ENCODE data around the gene LMX1A.
A peak's percentile ranks its signal among the peaks of the same experiment; 100 is the strongest.

The LMX1A gene

GRCh38 chr1:165288350-165289120 lies 68.0 kb downstream of the LMX1A start:
- in situ Hi-C loops (cut with HindIII; ENCODE audit: low pct_ligation_motif_present, low pct_unique_long_range_greater_than_20kb, low sequenced_read_pairs): no loop called here
- DNase-seq: no peak

DNA sequence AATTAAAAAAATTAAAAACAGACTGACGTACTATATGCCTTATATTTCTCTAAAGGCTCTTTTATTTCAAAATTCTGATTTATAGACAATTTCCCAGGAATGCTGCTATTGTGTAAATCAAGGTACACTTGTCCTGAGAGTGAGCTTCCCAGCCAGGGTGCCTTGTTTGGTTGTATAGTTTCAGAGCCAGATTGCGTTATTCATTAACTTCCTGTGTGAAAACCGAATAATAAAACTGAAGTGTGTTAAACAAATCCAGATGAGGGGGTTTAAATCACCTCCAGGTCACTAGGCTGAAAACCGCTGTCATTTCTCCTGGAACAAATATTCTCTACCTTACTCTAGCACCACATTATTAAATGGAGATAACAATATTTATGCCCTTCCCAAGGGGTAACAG lies 68.7 kb downstream of the LMX1A start:
- in situ Hi-C loops (cut with HindIII; ENCODE audit: low pct_ligation_motif_present, low pct_unique_long_range_greater_than_20kb, low sequenced_read_pairs): no loop called here
- no peak for DNase-seq

- in situ Hi-C loops (cut with HindIII; ENCODE audit: low pct_ligation_motif_present, low pct_unique_long_range_greater_than_20kb, low sequenced_read_pairs): no loop called here
- DNase-seq: no peak
Measured at GRCh38 chr1:165287329-165287728, 69.2 kb downstream of the LMX1A start.

DNA sequence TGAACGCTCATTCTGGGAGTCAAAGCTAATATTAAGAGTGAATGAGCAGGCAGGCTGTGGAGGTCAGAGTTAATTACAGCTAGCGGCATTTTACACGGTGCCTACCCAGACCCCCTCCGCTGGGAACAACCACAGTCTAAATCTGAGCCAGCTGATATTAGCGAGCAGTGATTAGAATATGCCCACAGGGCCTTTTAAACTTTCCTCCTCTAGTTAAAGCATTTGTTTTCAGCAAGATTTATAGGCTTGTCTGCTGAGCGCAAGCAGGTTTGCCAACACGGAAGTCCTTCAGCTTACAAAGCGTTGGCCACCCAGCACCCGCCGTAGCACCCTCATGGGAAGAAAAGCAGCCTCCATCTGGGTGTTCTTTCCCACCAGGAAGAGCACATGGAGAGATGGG lies 72.1 kb downstream of the LMX1A start:
- in situ Hi-C loops (cut with HindIII; ENCODE audit: low pct_ligation_motif_present, low pct_unique_long_range_greater_than_20kb, low sequenced_read_pairs): no loop called here
- no peak for DNase-seq

DNA sequence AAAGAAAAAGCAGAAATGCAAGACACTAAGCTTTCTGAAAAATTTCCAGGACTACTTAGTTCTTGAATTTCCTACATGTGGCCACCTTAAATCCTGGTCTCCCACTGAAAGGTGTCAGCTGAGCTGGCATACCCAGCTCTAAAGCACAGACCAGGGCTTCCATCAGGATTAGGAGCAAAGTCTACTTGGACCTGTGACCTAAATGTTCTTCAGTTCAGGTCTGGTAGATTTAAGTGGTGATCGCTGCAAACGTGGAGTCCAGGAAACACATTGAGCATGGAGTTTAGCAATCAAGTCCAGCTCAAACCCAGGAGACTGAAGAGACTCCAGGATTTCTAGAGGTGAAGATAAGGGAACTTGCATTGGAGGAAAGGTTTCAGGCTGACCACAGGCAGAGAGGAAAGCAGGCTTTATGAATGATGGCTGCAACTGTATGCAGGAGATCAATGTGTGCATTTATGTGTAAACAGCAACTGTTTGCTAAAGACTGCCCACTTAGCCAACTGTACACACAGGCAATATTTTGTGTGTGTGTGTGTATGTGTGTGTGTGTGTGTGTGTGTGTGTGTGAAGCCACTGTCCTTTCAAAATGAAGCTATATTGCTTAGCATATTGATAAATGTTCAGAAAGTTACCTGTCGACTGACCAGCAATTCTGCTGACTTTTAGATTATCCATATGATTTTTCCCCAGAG lies 75.2 kb downstream of the LMX1A start:
- DNase-seq: no peak
- in situ Hi-C loops (cut with HindIII; ENCODE audit: low pct_ligation_motif_present, low pct_unique_long_range_greater_than_20kb, low sequenced_read_pairs): no loop called here

DNA sequence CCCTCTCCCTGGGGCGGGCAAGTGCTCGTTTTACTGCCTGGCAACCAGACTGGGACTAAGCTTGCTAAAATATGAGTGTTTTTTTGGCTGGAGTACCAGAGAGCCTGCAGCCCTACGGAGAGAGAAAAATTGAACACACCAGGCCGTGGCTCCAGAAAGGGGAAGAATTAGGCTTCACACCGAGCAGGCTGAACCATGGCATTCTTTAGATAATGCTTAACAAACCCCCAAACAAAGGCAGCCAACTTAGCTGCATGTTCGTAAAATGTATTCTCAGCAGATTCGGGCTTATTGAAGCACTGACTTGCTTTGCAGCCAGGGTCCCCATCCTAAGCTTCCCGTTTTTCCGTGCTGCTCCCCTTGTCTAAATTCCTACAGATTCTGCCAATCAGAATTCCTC lies 76.6 kb downstream of the LMX1A start:
- in situ Hi-C loops (cut with HindIII; ENCODE audit: low pct_ligation_motif_present, low pct_unique_long_range_greater_than_20kb, low sequenced_read_pairs): no loop called here
- DNase-seq: no peak

- in situ Hi-C loops (cut with HindIII; ENCODE audit: low pct_ligation_motif_present, low pct_unique_long_range_greater_than_20kb, low sequenced_read_pairs): no loop called here
- DNase-seq: no peak
Measured at GRCh38 chr1:165276314-165276713, 80.2 kb downstream of the LMX1A start.

GRCh38 chr1:165265196-165265838 lies 91.2 kb downstream of the LMX1A start:
- in situ Hi-C loops (cut with HindIII; ENCODE audit: low pct_ligation_motif_present, low pct_unique_long_range_greater_than_20kb, low sequenced_read_pairs): no loop called here
- DNase-seq: no peak

DNA sequence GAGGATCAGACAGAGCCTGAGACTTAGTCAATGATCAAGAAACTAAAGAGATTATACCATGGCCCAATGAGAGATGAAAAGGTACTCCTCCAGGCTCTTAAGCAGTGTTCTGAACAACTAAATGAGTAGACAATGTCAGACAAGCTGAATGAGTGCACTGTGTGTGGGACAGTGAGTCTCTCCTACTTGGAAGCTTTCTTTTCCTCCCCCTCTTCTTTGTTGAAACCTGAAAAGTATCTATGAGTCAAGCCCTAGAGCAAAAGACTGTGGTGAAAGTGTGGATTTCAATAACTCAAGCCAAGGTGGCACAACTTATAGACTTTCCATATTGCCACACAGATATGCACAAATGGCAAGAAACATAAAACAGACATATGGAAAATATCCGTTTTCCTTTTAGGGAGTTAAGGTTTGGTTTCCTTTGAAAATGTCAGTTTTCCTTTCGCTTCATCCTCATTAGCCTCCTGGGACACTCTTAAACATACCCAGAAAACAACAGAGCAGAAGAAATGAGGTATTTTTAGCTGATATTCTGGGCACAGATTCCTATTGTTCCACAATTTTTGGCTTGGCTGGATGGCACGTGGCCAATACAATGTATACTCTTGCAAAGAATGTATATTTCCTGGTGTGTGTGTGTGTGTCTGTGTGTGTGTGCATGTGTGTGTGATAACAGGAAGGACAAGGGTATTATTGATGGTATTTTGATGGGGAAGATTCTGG lies 96.6 kb downstream of the LMX1A start:
- no peak for DNase-seq
- in situ Hi-C loops (cut with HindIII; ENCODE audit: low pct_ligation_motif_present, low pct_unique_long_range_greater_than_20kb, low sequenced_read_pairs): no loop called here

DNA sequence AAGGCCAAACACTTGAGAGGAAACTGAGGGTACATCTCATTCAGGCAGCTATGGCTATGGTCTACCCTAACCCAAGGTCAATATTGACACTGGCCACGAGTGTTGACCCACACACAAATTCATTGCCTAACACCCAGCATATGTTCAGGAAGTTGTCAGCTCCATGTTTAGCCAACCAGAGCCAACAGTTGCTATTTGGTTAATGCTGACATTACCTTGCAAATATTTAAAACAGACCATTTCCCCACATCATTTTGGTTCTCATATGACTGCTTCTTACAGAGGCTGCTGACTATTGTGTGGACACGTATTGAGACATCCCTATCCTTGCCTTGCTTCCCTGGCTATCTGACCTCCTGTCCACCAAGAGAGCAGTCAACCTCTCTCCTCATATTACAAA lies 97.3 kb downstream of the LMX1A start:
- in situ Hi-C loops (cut with HindIII; ENCODE audit: low pct_ligation_motif_present, low pct_unique_long_range_greater_than_20kb, low sequenced_read_pairs): no loop called here
- no peak for DNase-seq

DNA sequence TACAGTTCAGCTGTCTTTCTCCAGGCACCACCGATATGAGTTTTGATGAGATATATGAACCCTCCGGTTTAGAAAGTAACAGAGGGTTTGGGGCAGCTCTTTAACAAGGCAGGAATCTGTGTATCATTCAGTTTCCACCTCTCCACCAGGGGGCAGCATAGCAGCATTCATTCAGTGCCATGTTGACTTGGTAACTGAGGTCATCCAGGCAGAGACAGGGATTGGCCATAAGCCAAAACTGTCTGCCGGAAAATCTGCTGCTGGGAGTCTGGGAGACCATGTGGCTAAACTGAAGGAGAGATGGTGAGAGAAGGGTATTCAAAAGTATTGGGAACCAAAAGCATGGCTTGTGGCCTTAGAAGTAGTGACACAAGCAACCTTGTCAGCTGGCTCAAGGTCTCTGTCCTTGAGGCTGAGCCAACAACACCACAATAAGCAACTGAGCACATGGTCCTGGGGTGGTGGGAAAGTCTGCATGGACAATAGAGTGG lies 98.5 kb downstream of the LMX1A start:
- DNase-seq: peak; percentile 71
- in situ Hi-C loops (cut with HindIII; ENCODE audit: low pct_ligation_motif_present, low pct_unique_long_range_greater_than_20kb, low sequenced_read_pairs): no loop called here

DNA sequence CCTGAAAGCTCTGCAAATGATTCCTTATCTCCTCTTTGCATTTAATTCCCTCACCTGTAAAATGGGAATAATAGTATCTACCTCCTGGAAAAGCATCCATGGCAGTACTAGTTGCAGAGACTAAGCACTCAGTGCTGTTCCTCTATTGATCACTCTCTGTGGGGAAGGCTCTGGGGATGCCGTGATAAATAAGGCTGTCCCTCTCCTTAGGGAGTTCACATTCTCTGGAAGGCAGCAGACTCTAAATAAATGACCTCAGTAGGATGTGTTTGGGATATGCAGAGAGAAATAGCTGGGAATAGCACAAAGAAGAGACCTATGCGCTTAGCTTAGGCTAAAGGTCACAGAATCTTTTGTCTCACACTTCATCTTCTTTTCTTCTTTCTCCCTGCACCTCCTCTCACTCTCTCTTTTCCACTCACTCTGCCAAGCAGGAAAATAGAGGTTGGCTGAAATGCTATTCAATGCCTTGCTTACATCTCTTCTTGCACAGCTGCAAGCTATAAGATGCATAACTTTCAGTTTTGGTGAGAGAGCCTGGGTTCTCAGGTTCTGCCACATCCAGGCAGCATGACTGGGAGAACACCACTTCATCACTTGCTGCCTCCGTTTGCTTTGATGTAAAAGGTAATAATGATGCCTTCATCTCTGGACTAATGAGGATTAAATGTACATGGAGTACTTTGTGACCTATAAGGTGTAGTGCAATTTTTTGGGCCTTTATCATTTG lies 101.5 kb downstream of the LMX1A start:
- DNase-seq: no peak
- in situ Hi-C loops (cut with HindIII; ENCODE audit: low pct_ligation_motif_present, low pct_unique_long_range_greater_than_20kb, low sequenced_read_pairs): no loop called here

DNA sequence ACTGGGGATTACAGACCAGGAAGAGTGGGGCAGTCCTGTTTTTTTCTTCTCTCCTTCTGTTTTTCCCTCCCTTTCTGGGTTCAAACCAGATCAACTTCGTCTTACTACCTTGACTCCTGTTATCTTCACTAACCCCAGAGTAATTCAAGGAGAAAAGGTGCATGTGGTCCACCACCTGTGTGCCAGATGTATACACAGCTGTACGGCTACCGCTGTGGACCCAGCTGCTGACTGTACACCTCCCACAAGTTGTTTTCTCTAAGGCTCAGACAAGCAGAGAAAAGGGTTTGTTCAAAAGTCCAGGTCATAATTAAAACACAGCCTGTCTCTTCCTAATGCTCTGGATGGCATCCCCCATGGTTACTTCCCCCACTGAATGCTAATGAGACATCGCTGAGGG lies 102.1 kb downstream of the LMX1A start:
- in situ Hi-C loops (cut with HindIII; ENCODE audit: low pct_ligation_motif_present, low pct_unique_long_range_greater_than_20kb, low sequenced_read_pairs): no loop called here

DNA sequence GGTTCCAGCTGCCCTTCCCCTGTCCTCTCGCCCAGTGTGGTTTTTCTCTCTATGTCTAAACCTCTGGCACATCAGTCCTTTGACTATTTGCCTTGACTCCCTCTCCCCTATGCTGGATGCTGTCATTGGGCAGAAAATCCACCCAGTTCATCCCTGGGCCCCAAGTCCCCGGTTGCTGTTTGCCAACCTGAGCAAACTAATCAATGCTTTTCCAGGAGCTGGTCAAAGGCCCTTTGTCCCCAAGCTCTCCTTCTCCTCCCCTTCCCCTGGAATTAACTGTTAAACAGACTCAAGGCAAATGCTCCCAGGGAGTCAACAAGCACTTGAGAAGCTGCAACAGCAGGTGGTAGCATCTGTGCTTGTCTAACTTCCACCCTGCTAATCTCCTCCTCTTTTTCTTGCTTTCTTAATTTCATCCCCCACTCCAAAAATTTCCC lies 102.7 kb downstream of the LMX1A start:
- DNase-seq: no peak
- in situ Hi-C loops (cut with HindIII; ENCODE audit: low pct_ligation_motif_present, low pct_unique_long_range_greater_than_20kb, low sequenced_read_pairs): no loop called here

More for the DNA sequence above, 102.1 kb downstream of the LMX1A start:
- no peak for DNase-seq

DNA sequence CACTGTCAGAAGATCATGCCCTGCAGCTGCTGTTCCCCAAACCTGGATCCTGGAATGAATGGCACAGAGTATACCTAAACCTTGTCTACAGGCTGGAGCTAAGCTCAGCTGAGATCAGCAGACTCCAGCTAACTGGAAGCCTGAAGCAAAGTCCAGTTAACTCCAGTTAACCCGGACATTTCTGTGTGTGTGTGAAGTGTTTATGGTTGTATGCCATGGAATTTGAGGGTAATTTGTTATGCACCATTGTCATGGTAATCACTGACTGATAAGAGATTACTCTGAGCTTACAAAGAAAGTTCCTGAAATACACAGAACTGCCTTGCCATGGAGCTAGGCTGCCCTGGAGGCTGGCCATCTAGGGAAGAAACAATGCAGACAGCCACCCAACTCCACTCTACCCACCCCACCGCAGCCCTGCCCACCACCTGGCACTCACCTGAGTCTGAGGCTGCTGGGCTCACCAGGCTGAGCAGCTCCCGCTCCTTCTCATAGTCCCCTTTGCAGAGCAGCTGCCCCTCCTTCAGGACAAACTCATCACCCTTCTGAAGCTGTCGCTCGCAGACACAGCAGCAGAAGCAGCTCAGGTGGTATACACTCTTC lies 107.4 kb downstream of the LMX1A start:
- in situ Hi-C loops (cut with HindIII; ENCODE audit: low pct_ligation_motif_present, low pct_unique_long_range_greater_than_20kb, low sequenced_read_pairs): no loop called here
- DNase-seq: no peak

GRCh38 chr1:165241952-165242351 lies 114.6 kb downstream of the LMX1A start:
- DNase-seq: no peak
- in situ Hi-C loops (cut with HindIII; ENCODE audit: low pct_ligation_motif_present, low pct_unique_long_range_greater_than_20kb, low sequenced_read_pairs): no loop called here

DNA sequence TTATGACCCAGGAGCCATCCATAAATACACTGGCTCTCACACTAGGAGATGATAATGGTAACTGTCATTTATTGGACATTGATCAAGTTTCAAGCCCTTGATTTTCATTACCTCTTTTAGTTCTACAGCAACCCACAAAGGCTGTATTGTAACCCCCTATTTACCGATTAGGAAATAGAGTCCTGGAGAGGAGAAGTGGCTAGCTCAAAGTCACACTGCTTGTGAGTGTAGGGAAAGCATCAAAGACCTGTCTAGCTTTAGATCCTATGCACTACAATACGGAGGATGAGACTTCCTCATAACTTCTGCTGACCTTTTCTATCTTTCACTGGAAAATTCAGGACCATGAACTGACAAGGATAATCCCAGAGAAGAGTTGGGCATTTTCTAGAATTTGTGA lies 115.2 kb downstream of the LMX1A start:
- DNase-seq: no peak
- in situ Hi-C loops (cut with HindIII; ENCODE audit: low pct_ligation_motif_present, low pct_unique_long_range_greater_than_20kb, low sequenced_read_pairs): no loop called here

DNA sequence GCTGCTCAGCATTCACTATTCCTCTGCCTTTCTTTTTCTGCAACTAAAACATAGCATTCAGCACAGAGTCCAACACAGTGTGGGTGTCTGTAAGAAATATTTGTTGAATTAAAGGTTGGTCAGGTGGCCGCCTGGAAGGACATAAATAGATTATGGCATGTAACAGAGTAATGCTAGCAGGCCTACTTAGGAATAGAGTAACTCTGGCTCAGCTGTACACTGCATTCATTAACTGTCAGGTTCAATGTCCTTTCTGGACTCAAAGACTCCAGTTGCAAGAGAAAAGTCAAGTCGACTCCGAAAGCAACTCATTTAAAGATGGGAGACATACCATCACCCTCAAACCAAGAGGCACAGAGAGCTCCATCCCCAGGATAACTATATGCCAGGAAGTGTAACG lies 116.0 kb downstream of the LMX1A start:
- in situ Hi-C loops (cut with HindIII; ENCODE audit: low pct_ligation_motif_present, low pct_unique_long_range_greater_than_20kb, low sequenced_read_pairs): no loop called here
- no peak for DNase-seq

Measured in ACHN (cell line).